Panc1 (cell line): ENCODE results near the gene B4GALNT2.

Experiments
- POLR2AphosphoS5 ChIP-seq: IDR thresholded peaks from 2 replicates; pipeline ENCODE4 v1.6.1; 2012; ENCODE audit warnings: mild to moderate bottlenecking, low read depth, low read length, moderate library complexity
- TCF7L2 ChIP-seq: IDR thresholded peaks from 2 replicates; pipeline ENCODE4 v1.6.1; 2011; ENCODE audit warnings: mild to moderate bottlenecking, low read depth, low read length, inconsistent platforms
- TF ChIP-seq, protein P1 (sequence below): fragments of 450-650 bp; IDR thresholded peaks from 2 replicates; pipeline ENCODE4 v1.5.1; 2017; ENCODE audit warnings: mild to moderate bottlenecking
- TF ChIP-seq, protein P2 (sequence below), 2 experiments: IDR thresholded peaks; 2 replicates each; pipeline ENCODE4 v1.6.1; 2011 to 2012; ENCODE audit warnings: low read depth in 2 of 2, control low read depth in 1 of 2, low read length in 1 of 2, mild to moderate bottlenecking in 1 of 2, moderate library complexity in 1 of 2; ENCODE audit not compliant: insufficient read depth in 1 of 2

DNA sequence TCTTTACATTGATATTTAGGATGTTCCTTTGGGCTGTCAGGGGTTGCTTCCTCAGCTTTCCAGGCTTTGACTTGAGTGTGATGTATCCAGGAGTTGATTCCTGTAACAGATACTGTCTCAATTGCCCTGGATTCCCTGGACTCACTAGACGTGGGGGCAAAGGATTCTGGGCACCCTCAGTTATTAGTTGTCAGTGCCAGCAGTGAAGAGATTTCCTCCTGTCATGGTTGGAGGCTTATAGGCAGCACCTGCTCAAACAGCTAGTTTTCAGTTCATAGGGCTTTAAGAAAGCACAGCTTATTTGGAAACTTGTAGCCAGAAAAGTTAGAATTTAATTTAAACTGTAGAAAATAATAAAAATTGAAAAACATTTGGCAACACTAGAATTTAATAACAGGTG, 9.5 kb upstream of the B4GALNT2 start:
- TF ChIP-seq, protein P1, sequence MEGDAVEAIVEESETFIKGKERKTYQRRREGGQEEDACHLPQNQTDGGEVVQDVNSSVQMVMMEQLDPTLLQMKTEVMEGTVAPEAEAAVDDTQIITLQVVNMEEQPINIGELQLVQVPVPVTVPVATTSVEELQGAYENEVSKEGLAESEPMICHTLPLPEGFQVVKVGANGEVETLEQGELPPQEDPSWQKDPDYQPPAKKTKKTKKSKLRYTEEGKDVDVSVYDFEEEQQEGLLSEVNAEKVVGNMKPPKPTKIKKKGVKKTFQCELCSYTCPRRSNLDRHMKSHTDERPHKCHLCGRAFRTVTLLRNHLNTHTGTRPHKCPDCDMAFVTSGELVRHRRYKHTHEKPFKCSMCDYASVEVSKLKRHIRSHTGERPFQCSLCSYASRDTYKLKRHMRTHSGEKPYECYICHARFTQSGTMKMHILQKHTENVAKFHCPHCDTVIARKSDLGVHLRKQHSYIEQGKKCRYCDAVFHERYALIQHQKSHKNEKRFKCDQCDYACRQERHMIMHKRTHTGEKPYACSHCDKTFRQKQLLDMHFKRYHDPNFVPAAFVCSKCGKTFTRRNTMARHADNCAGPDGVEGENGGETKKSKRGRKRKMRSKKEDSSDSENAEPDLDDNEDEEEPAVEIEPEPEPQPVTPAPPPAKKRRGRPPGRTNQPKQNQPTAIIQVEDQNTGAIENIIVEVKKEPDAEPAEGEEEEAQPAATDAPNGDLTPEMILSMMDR: no peak
- TF ChIP-seq POLR2AphosphoS5 (no peak), TCF7L2 (no peak)
- TF ChIP-seq, protein P2, sequence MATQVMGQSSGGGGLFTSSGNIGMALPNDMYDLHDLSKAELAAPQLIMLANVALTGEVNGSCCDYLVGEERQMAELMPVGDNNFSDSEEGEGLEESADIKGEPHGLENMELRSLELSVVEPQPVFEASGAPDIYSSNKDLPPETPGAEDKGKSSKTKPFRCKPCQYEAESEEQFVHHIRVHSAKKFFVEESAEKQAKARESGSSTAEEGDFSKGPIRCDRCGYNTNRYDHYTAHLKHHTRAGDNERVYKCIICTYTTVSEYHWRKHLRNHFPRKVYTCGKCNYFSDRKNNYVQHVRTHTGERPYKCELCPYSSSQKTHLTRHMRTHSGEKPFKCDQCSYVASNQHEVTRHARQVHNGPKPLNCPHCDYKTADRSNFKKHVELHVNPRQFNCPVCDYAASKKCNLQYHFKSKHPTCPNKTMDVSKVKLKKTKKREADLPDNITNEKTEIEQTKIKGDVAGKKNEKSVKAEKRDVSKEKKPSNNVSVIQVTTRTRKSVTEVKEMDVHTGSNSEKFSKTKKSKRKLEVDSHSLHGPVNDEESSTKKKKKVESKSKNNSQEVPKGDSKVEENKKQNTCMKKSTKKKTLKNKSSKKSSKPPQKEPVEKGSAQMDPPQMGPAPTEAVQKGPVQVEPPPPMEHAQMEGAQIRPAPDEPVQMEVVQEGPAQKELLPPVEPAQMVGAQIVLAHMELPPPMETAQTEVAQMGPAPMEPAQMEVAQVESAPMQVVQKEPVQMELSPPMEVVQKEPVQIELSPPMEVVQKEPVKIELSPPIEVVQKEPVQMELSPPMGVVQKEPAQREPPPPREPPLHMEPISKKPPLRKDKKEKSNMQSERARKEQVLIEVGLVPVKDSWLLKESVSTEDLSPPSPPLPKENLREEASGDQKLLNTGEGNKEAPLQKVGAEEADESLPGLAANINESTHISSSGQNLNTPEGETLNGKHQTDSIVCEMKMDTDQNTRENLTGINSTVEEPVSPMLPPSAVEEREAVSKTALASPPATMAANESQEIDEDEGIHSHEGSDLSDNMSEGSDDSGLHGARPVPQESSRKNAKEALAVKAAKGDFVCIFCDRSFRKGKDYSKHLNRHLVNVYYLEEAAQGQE (IDR thresholded peaks at IDR 0.05; ENCODE audit: insufficient read depth in 1 of 2, low read depth in 2 of 2, low read length in 1 of 2): no peak
